GM19193 (cell line): Measurements from ENCODE around the gene MOXD1.

Source experiments
- POLR2A ChIP-seq: IDR thresholded peaks from 4 replicates; pipeline ENCODE4 v1.6.1; 2011; ENCODE audit not compliant: insufficient read depth, insufficient read length; ENCODE audit errors: extremely low read depth

The MOXD1 gene

DNA sequence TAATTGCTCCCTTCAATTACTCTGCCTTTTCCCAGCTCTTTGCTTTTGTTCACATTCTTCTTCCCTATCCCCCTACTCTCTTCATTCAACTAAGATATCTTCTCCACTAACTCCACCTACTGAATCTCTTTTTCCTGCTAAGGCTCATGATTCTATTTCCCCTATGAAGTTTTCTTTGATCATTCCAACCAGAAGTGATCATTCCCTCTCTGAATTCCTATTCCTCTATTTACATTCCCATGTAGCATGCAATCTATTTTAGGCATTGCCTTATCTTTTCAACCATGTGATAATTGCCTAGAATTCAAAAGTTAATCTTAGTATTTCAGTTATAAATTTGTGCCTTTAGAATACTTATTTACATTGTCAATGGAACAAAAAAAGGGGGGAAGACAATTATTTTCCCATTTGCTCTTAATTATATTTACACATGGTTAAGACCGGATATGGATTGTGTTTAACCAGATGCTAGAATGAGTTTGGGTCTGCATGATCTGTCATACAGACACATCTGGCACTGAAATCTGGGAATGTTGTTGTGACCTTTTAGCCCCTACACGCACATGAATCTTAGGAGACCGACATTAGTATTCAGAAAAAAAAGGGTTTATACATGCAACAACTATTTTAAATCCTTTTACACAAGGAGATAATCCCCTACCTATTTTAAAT, 20.8 kb downstream of the MOXD1 start:
- no peak for TF ChIP-seq POLR2A

DNA sequence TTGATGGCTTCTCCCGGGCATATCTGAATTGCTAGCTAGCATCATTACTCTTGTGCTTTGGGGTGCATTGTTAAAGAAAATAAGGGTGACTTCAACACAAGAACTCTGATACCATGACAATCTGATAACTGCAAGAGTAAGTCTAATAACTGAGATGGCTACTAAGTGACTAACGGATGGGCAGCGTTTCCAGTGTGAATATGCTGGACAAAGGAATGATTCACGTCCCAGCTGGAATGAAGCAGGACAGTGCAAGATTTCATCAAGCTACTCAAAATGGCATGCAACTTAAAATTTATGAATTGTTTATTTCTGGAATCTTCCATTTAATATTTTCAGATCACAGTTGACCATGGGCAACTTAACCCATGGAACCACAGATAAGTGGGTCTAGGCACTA, 31.7 kb downstream of the MOXD1 start:
- TF ChIP-seq POLR2A = no peak

DNA sequence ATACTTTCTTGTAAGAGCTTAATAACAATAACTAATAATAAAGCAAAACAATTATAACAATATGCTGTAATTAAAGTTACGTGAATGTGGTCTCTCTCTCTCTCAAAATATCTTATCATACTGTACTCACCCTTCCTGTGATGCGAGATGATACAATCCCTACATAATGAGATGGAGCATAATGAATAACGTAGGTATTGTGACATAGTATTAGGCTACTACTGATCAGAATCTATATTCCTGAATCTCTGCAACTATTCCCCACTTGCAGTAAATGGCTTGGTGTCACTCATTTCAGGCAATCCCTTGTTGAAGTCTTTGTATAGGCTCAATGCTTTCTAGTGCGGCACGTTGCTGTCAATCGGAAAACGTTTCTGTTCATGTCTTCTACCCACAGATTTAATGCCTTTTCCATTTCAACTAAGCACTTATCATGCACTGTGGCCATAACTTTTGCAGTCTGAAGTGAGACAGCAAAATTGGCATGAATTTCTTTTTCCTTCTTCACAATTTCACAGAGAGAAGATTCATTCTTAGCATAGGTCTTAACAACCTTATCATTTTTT, 32.3 kb downstream of the MOXD1 start:
- no peak for TF ChIP-seq POLR2A

DNA sequence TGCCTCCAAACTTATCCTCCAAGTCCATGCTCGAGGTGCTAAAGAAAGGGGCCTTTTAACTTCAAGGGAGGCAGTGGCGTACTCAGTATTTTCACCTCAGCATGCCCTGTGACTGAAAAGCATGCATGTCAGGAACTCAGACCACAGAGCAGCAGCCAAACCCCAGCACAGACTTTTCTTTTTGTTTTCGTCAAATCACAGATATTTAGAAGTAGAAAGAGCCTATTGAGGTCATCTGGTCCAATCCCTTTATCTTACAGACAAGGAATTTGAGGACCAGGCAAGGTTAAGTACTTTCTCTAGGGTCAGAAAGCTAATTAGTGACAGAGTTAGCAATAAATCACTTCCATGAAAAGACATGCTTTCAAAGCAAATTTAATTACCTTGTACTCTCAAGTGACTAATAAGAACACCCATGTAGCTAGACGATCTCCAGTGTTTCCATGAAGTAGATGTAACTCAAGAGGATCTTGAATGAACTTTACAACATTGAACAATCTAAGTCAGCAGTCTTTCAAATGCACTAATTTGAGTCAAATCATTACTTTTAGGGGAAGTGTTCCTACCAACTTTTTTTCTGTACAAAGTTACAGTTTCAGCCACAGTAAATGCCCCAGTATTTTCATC, 35.9 kb downstream of the MOXD1 start:
- no peak for TF ChIP-seq POLR2A

DNA sequence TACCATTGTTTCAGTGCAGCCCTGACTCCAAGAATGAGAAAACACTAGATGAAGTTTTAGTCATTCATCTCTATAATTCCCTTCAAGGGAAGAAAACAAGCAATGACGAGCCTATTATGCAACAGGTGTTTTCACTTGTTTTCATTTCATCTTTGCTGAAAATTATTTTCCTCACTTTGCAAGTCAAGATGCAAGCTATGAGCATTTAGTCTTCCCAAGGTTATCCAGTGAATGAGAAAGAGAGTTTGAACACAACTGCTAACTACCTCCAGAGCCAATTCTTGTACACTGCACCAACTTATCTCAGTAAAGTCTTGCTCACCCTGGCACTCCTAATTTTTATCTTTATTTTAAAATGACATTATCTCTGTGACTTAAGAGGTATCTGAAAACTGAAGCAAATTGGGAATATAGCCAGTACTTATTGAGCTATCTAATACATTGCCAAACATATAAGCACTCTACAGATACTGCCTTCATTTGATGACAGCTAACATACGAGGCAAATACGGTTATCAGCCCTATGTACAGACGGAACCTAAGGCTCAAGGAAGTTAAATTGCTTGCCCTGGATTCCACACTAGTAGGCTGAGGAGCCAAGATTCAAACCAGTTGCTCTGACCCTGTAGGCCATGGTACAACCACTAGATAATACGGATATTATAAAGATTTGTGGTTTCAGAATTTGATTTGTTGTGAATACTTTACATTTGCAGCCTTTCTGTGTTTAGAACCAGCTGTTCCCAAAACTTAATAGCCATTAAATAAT, 36.8 kb downstream of the MOXD1 start:
- TF ChIP-seq POLR2A = no peak

DNA sequence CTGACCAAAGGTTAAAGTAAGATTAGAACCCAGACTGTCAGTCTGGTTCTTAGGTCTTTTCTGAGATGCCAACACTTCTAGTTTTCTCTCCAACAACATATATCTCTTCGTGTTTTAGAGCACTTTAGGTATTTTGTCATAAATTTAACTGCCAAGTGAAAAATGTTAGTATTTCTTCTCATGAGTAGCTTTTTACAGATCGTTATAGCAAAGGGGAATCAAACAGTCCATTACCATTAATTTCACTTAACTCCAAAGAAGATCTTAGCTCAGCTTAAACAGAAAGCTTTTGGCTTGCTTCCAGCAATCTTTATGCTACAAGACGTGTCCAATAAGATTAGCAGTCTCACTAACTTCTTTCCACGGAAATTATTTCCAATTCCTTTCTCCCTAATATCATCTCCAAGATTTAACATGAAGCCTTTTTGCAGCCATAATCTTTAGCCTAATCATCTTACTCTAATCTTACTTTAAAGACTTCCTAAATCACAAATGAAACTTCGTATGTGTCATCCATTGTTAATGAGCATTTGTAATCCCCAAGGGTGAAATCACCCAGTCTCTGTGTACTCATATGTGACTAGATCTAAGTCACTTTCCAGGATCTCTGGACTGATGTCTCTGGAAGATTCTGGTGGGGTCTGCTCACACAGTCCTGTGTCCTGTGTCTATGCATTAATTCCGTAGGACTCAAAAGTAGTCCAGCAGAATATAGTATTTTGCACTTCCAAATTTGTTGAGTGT, 38.7 kb downstream of the MOXD1 start:
- TF ChIP-seq POLR2A = no peak

DNA sequence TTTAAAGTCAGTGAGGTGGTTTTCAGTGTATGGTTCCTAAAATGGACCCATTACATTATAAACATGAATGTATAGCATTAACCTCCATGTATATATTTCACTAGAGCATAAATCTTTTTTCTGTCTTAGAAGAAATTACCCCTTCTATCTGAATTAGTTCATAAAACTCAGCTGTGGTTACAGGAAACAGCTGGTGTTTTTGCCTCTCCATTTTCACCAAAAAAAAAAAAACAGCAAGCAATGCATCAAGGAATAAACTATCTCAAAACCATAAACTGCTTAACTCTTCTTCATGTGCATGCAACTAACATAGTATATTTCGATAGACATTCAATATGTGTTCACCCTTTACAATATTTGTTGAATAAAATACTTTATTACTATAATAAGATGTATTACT, 40.2 kb downstream of the MOXD1 start:
- no peak for TF ChIP-seq POLR2A

DNA sequence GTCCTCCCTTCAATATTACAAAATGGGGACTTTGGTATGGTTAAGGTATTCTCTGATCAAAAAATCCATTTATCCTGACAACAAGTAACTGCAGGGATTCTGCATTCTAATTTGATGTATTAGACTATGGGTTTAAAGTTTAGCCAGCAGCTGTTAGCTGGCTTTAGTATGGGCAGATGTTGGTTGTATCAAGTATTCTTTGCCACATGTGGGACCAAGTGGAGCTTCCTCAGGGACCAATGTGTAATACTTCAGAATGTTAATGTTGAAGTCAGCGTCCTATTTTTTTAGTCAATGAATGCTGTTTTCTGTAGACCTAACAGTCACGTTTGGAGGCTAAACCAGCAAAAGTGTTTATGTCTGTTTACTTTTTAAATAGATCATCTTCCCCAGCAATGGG, 41.4 kb downstream of the MOXD1 start:
- TF ChIP-seq POLR2A = no peak

DNA sequence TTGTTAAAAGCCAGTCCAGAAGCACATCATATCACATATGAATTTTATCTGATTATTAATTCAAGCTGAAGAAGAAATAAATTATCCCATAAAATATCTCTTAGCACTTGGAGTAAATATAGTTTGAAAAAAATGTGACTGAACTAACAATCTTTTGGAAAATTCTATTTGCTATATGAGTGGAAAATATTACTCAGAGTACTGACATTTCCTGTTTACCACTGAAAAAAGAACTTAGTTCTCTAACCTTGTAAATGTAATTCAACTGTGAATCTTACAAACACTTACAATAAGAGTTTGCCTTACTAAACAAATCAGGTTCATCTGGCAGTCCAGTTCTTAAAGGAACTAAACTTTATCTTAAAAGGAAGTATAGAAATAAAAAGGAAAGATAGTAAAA, 44.2 kb downstream of the MOXD1 start:
- TF ChIP-seq POLR2A = no peak

DNA sequence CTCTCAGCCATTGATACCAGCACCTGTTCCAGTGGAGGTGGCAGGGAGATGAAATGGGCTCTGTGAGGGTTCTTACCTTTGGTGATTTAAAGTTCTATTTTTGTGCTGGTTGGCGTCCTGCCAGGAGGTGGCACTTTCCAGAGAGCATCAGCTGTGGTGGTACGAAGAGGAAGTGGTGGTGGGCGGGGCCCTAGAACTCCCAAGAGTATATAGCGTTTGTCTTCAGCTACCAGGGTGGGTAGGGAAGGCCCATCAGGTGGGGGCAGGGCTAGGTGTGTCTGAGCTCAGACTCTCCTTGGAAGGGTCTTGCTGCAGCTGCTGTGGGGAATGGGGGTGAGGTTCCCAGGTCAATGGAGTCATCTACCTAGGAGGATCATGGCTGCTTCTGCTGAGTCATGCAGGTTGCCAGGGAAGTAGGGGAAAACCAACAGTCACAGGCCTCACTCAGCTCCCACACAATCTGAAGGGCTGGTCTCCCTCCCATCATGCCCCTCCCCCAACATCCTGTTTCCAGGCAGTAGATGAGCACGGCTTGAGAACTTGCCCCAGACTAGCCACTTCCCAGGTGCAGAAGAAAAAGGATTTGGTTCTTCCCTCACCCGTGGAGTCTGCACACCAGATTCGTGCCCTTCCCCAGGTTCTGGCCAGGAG, 46.6 kb downstream of the MOXD1 start:
- TF ChIP-seq POLR2A = no peak

DNA sequence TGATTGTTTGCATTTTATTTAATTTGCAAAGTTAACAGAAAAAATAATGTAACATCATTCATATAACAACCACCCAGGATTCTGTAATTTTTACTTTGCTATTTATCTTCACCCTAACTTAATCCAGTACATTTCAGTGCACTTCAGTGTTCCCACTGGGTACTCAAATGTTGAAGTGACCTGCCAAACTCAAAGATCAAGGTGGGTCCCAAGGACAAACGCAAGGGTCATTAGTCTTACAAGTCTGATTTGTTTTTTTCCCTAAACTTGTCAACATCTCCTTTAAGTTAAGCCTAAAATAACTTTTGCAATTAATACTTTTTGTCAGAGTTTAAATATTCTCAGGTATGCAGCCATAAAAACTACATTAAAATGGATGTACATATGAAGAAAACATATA, 53.0 kb downstream of the MOXD1 start:
- no peak for TF ChIP-seq POLR2A

DNA sequence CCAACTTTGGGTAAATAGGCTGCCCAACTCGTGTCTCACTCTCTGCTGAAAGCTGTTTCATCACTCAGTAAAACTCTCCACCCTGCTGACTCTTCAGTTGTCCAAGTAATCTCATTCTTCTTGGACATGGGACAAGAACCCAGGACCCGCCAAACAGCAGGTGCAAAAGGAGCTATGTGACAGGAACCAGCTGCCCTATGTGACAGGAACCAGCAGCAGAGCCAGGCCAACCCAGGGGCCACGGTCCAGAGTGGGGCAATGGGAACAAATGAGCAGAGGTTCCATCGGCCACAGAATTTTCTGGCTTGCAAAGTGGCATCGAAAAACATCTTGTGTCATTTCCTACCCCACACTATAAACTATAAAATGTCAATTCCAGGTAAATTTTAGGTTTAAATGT, 56.5 kb downstream of the MOXD1 start:
- no peak for TF ChIP-seq POLR2A

DNA sequence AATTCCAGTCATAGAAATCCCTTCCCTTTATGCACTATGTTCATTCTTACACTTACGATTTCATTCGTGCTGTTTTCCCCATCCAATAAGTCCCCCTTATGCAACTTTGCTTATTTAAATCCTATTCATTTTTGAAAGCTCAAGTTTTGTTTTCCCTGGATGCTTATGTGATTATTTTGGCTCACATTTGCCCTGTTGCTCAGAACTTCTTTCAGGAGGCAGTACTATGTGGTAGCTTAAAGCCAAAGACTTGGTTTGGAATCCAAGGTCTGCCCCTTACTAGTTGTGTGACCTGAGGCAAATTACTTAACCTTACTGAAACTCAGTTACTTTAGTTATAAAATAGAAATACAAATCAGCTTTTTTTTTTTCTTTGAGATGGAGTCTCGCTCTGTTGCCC, 59.6 kb downstream of the MOXD1 start:
- TF ChIP-seq POLR2A = no peak

DNA sequence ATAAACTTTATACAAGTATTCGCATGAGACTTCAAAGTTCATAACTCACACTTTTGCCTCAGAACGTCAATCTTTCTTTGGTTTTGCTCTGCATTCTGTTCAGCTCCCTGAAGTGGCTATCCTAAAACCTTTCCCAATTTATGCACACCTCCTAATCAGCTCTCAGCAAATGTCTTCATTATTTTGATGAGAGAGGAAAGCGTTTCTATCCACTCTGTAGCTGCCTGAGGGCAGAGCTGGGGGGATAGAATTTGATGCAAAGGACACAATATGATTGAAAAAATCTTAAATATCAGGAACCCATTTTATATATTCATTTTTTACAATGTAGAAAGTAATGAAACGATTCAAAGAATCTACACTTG, 66.8 kb downstream of the MOXD1 start:
- TF ChIP-seq POLR2A = no peak
